Gastrocnemius medialis (tissue), 4 donors: Measurements from ENCODE around the gene GALNT9. TPM values are rescaled to one million over a fixed set of nuclear protein-coding genes. Genes with fewer than 3 reads are reported as not detected.

Source experiments
- ATAC-seq, 2 donors: fragments of 150-250 bp; one replicate each; pipeline ENCODE4 v1.9.1; 2016
- DNase-seq, 2 donors: peaks; one replicate each; pipeline ENCODE4 v3.0.0-alpha.2; 2019
- H3K27ac ChIP-seq, 4 donors: fragments of 200-600 bp; sonication (generic); 1 replicate in 1 of 4; 2 replicates in 3 of 4; pipeline ENCODE4 v1.5.1; 2016 to 2018; ENCODE audit warnings: mild to moderate bottlenecking in 2 of 4, moderate library complexity in 1 of 4
- H3K27me3 ChIP-seq, 3 donors: fragments of 200-600 bp; sonication (generic) in 2 of 3; 1 replicate in 1 of 3; 2 replicates in 2 of 3; pipeline versions ENCODE4 v1.5.1 to v1.6.0; 2016 to 2019; ENCODE audit warnings: mild to moderate bottlenecking in 1 of 3, moderate library complexity in 1 of 3
- H3K36me3 ChIP-seq, 2 donors: fragments of 200-600 bp; sonication (generic) in 1 of 2; one replicate each; pipeline ENCODE4 v1.5.1; 2017 to 2018
- H3K4me1 ChIP-seq, 2 donors: fragments of 200-600 bp; sonication (generic) in 1 of 2; one replicate each; pipeline ENCODE4 v1.5.1; 2016 to 2017; ENCODE audit warnings: mild to moderate bottlenecking in 2 of 2
- H3K4me3 ChIP-seq, 4 donors: fragments of 200-600 bp; sonication (generic) in 3 of 4; 1 replicate in 1 of 4; 2 replicates in 3 of 4; pipeline ENCODE4 v1.5.1; 2016 to 2019; ENCODE audit warnings: mild to moderate bottlenecking in 2 of 4
- H3K9me3 ChIP-seq, 3 donors: fragments of 200-600 bp; sonication (generic) in 2 of 3; 1 replicate in 1 of 3; 2 replicates in 2 of 3; pipeline ENCODE4 v1.5.1; 2016 to 2019
- POLR2A ChIP-seq, 2 donors: fragments of 450-650 bp; IDR thresholded peaks; one replicate each; pipeline ENCODE4 v1.6.1; 2017; ENCODE audit warnings: antibody characterized with exemption in 2 of 2, mild to moderate bottlenecking in 2 of 2, moderate library complexity in 2 of 2
- in situ Hi-C, 4 donors: fragments of 200-750 bp; cut with MboI; loops; one replicate each; pipeline versions ENCODE4 v1.15.0 to v1.8.0; 2017; ENCODE audit warnings: low sequenced_read_pairs in 4 of 4
- intact Hi-C: fragments of 100-400 bp; cut with DNase I; formaldehyde crosslinking; loops from one replicate; pipeline ENCODE4 v1.15.1; 2023; ENCODE audit warnings: low total_unique reads
- total RNA-seq, 4 donors: library from RNA; depleted of rRNA; stranded (reverse); fragments of >200 nt; gene quantifications; one replicate each; pipeline versions ENCODE4 v1.1.0 to v1.2.3, GENCODE V29; 2016
- TF ChIP-seq, protein P1 (sequence below), 5 experiments: fragments of 450-650 bp in 3 of 5; fragments of 200-600 bp in 2 of 5; sonication (generic) in 2 of 5; IDR thresholded peaks in 4 of 5; conservative IDR thresholded peaks in 1 of 5; 1 replicate in 4 of 5; 2 replicates in 1 of 5; pipeline ENCODE4 v1.5.1; 2016 to 2019; ENCODE audit warnings: antibody characterized with exemption in 5 of 5, mild to moderate bottlenecking in 3 of 5, moderate library complexity in 3 of 5

GALNT9 gene
- total RNA-seq, 4 donors from 2014 or later, result not detected

DNA sequence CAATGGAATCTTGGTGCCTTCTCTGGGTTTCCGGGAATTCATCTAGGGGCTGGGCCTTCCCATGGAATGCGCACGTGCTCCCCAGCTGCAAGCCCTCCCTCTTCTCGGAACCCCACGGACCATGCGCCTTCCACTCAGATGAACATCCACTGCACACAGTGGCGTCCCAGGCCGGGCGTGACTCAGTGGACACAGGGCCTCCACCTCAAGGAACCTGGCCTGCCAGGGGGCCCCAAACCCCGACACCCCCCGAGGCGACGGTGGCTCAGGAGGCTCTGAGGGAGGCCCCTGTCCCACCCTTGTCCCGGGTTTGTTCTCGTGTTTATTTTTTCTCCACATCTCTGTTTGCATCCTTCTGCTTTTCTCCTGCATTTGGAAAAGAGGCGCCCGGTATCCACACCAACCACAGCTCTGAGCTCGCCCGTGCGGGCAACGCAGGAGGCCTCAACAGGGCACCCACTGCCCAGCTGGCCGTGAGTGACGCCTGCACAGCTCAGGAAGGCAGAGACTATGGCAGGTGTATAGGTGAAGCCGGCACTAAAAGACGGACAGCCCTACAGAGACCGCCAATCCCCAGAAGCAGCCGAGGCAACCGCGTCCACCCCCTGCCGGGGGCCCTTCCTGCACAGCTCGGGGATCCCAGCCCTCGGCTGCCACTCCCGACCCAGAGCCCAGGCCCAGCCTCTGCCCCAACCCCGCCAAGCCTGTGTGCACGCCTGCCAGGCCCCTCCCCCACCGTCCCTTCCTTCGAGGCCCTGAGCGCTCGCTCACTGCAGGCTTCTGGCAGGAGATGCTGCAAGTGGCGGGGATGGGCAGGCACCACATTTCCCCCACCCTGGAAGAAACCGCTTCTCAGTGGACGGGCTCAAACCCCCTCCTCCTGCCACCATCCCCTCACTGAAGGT, 23.8 kb upstream of the GALNT9 start:
- intact Hi-C loops, result no loop called here
- ATAC-seq (no peak), DNase-seq (no peak)
- H3K36me3 ChIP-seq, result no peaks in the 10 kb centered on the region
- no peak overlapping the region for H3K27ac ChIP-seq
- TF ChIP-seq, protein P1, sequence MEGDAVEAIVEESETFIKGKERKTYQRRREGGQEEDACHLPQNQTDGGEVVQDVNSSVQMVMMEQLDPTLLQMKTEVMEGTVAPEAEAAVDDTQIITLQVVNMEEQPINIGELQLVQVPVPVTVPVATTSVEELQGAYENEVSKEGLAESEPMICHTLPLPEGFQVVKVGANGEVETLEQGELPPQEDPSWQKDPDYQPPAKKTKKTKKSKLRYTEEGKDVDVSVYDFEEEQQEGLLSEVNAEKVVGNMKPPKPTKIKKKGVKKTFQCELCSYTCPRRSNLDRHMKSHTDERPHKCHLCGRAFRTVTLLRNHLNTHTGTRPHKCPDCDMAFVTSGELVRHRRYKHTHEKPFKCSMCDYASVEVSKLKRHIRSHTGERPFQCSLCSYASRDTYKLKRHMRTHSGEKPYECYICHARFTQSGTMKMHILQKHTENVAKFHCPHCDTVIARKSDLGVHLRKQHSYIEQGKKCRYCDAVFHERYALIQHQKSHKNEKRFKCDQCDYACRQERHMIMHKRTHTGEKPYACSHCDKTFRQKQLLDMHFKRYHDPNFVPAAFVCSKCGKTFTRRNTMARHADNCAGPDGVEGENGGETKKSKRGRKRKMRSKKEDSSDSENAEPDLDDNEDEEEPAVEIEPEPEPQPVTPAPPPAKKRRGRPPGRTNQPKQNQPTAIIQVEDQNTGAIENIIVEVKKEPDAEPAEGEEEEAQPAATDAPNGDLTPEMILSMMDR (IDR thresholded peaks at IDR 0.05 in 4 of 5, conservative IDR thresholded peaks at IDR 0.05 in 1 of 5), result no peak
- TF ChIP-seq POLR2A (IDR thresholded peaks at IDR 0.05), result no peak
- H3K9me3 ChIP-seq, result no peaks in the 10 kb centered on the region
- H3K27me3 ChIP-seq, result peaks cover 14 to 37% (median 36%) of the 10 kb centered on the region in 3 donors
- H3K4me1 ChIP-seq, result no peaks in the 10 kb centered on the region
- in situ Hi-C loops, result no loop called here
- no peak overlapping the region for H3K4me3 ChIP-seq

- Histone ChIP-seq H3K4me1 (no peaks in the 10 kb centered on the region), H3K4me3 (no peak overlapping the region), H3K9me3 (no peaks in the 10 kb centered on the region), H3K36me3 (no peaks in the 10 kb centered on the region), H3K27ac (no peak overlapping the region), H3K27me3 (peaks cover 14 to 37% (median 36%) of the 10 kb centered on the region in 3 donors)
- DNase-seq (no peak), ATAC-seq (no peak)
- TF ChIP-seq, protein P1 (IDR thresholded peaks at IDR 0.05 in 4 of 5, conservative IDR thresholded peaks at IDR 0.05 in 1 of 5), result no peak
- no peak for TF ChIP-seq POLR2A (IDR thresholded peaks at IDR 0.05)
- in situ Hi-C loops (no loop called here), intact Hi-C loops (no loop called here)
These were observed 22.5 kb upstream of the GALNT9 start for GRCh38 chr12:132351751-132352495.

GRCh38 chr12:132349501-132350131, 20.2 kb upstream of the GALNT9 start:
- ATAC-seq (no peak), DNase-seq (no peak)
- in situ Hi-C loops, result no loop called here
- no peaks in the 10 kb centered on the region for H3K9me3 ChIP-seq
- no peaks in the 10 kb centered on the region for H3K4me1 ChIP-seq
- H3K27ac ChIP-seq, result no peak overlapping the region
- peaks cover 23 to 34% (median 30%) of the 10 kb centered on the region in 3 donors for H3K27me3 ChIP-seq
- H3K4me3 ChIP-seq, result no peak overlapping the region
- intact Hi-C loops, result no loop called here
- H3K36me3 ChIP-seq, result no peaks in the 10 kb centered on the region
- TF ChIP-seq POLR2A (IDR thresholded peaks at IDR 0.05), result no peak
- TF ChIP-seq, protein P1 (IDR thresholded peaks at IDR 0.05 in 4 of 5, conservative IDR thresholded peaks at IDR 0.05 in 1 of 5), result no peak

DNA sequence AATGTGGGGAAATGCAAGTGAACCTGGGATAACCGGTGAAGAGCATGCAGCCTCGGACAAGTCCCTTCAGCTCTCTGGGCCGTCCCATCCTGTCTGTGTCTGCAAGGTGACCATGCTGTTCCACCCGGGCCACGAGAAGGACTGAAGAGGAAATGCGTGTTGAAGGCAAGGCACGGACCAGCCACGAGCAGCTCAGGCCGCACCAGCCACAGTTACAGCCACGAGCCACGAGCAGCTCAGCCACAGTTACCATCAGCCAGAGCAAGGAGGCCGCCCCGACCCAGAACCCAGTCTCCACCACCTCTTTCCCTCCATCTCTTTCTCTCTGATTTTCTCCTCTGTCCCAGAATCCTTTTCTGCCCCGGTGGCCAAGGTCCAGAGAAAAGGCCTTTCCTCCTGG, 18.8 kb upstream of the GALNT9 start:
- DNase-seq (no peak), ATAC-seq (no peak)
- Histone ChIP-seq H3K27me3 (peaks cover 16 to 24% (median 24%) of the 10 kb centered on the region in 3 donors), H3K4me3 (no peak overlapping the region), H3K9me3 (no peaks in the 10 kb centered on the region), H3K4me1 (no peaks in the 10 kb centered on the region), H3K36me3 (no peaks in the 10 kb centered on the region), H3K27ac (no peak overlapping the region)
- TF ChIP-seq, protein P1 (IDR thresholded peaks at IDR 0.05 in 4 of 5, conservative IDR thresholded peaks at IDR 0.05 in 1 of 5), result no peak
- TF ChIP-seq POLR2A (IDR thresholded peaks at IDR 0.05), result no peak
- intact Hi-C loops, result no loop called here
- in situ Hi-C loops, result no loop called here
